CD4-positive, alpha-beta T cell treated with Interleukin-21 for 1 hour (primary cell): ENCODE measurements around the gene SLC26A9.
"Not testable (repeated sequence)": the region's sequence is repeated elsewhere in the genome, so short reads cannot be mapped to it uniquely, and the experiment has no call there.

ENCODE experiments used
- DNase-seq: peaks from one replicate; pipeline ENCODE4 v3.0.0-alpha.2; 2020

Gene SLC26A9

DNA sequence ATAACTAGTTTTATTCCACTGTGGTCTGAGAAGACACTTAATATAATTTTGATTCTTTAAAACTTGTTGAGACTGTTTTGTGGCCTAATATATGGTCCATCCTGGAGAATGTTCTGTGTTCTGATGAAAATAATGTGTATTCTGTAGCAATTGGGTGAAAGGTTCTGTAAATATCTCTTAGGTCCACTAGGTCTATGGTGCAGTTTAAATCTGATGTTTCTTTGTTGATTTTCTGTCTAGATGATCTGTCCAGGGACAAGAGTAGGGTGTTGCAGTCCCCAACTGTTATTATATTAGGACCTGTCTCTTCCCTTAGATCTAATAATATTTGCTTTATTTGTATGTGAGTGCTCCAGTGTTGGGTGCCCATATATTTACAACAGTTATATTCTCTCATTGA, 59.5 kb downstream of the SLC26A9 start:
- no peak for DNase-seq

- no peak for DNase-seq
Measured at GRCh38 chr1:205880923-205881322, 62.3 kb downstream of the SLC26A9 start.

- no peak for DNase-seq
Measured at GRCh38 chr1:205879974-205880373, 63.3 kb downstream of the SLC26A9 start.

- no peak for DNase-seq
Measured at GRCh38 chr1:205878026-205878425, 65.2 kb downstream of the SLC26A9 start.

GRCh38 chr1:205873148-205873547, 70.1 kb downstream of the SLC26A9 start:
- not testable (repeated sequence) for DNase-seq

DNA sequence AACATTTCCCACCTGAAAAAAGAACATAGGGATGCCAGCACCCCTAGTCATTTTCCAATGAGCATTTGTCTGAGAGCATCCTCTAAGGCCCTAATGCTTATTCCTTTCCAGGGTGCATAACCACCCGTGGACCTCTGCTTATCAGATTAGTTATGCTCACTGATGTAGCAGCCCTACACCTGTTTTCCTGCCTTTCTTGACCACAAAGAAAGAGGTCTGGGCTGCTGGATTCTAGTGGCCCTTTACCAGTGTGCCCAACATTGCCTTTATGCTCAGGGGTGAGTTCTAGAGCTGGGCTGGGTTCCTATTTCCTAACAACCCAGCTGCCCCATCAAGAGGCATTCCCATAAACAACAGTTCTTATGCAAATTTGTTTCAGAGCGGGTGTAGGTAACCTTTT, 73.0 kb downstream of the SLC26A9 start:
- DNase-seq, result no peak
